ENCODE results near the gene IL21R. TPM values are rescaled to one million over a fixed set of nuclear protein-coding genes. Genes with fewer than 3 reads are reported as not detected.

IL21R gene
- total and polyA plus RNA-seq, 10 of the 15 experiments (the other 5 are each of a cell fraction or from before 2014, with no cell fraction given), result 5.3 to 138 (median 82.5) TPM

DNA sequence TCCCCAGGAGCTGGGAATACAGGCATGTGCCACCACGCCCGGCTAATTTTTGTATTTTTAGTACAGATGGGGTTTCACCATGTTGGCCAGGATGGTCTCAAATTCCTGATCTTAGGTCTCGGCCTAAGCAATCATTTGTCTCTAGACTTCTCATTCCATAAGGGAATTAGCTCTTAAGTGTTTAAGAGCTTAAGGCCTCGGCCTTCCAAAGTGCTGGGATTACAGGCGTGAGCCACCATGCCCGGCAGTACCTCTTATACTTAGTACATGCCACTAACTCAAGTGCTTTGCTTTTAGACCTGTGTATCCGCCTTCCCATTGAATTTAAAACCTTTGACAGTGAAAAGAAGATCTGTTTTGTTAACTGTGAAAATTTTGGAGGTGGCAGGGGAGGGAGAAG lies 16.6 kb upstream of the IL21R start:
- no TSS peak for BruUV-seq (replicated peaks)
- intact Hi-C loops (cut with micrococcal nuclease; ENCODE audit: unreplicated experiment), result loop anchor here (5.0 kb wide), 1 partner anchor 67 kb away; no protein-coding TSS in a partner anchor
- peaks cover 37% of the 10 kb centered on the region for H3K4me1 ChIP-seq (ENCODE audit: control insufficient read depth, insufficient read depth, low read length)
- H3K27ac ChIP-seq (ENCODE audit: control insufficient read depth, insufficient read depth), result no peak overlapping the region
- no peak overlapping the region for H3K4me2 ChIP-seq (ENCODE audit: control insufficient read depth, insufficient read depth)
- no peak for FAIRE-seq
- RAD21 ChIA-PET (ENCODE audit: unreplicated experiment), result interaction anchor here (1.4 to 4.0 kb wide), 2 partner anchors 13 to 16 kb away, joined by 5 to 25 read pairs; partner anchors contain the start of gene IL21R
- no peak overlapping the region for H3K4me3 ChIP-seq
- H3K79me2 ChIP-seq (ENCODE audit: control insufficient read depth, insufficient read depth, low read length), result no peaks in the 10 kb centered on the region
- no peaks in the 10 kb centered on the region for H3K27me3 ChIP-seq (replicated peaks in 1 of 2; ENCODE audit: control insufficient read depth in 2 of 2, insufficient read depth in 2 of 2, low read length in 1 of 2)
- H4K20me1 ChIP-seq (ENCODE audit: control insufficient read depth, insufficient read depth), result no peaks in the 10 kb centered on the region
- in situ Hi-C loops (cut with MboI), result no loop called here
- DNase-seq (ENCODE audit: low read depth, low spot score), result no peak
- H3K9ac ChIP-seq (ENCODE audit: control insufficient read depth, insufficient read depth, low read length), result no peak overlapping the region
- POLR2A ChIA-PET, result interaction anchor here (1.0 to 1.5 kb wide), 4 partner anchors 10 to 65 kb away, joined by 3 to 6 read pairs (median 4); partner anchors contain the start of gene IL21R
- no peaks in the 10 kb centered on the region for H3K36me3 ChIP-seq (ENCODE audit: control insufficient read depth in 2 of 2, insufficient read depth in 2 of 2, low read length in 1 of 2)
- H2AFZ ChIP-seq (ENCODE audit: control insufficient read depth, low read depth, low read length), result no peak overlapping the region
- TF ChIP-seq SP1 (IDR thresholded peaks at IDR 0.05; ENCODE audit: low read depth, low read length), result no peak
- TF ChIP-seq CBX3 (IDR thresholded peaks at IDR 0.05; ENCODE audit: borderline replicate concordance, low read depth), result no peak
- no peak for TF ChIP-seq LARP7 (IDR thresholded peaks at IDR 0.05)
- no peak for TF ChIP-seq FOXK2 (IDR thresholded peaks at IDR 0.05)
- no peak for TF ChIP-seq CHD2 (IDR thresholded peaks at IDR 0.05; ENCODE audit: borderline replicate concordance, low read depth, low read length)
- TF ChIP-seq POLR2A (IDR thresholded peaks at IDR 0.05; ENCODE audit: low read depth, low read length), result no peak
- no peak for TF ChIP-seq ATF3 (IDR thresholded peaks at IDR 0.05; ENCODE audit: borderline replicate concordance, extremely low read depth, low read depth, low read length)
- no peak for TF ChIP-seq NBN (IDR thresholded peaks at IDR 0.05)
- no peak for TF ChIP-seq KDM1A (IDR thresholded peaks at IDR 0.05; ENCODE audit: borderline replicate concordance)
- TF ChIP-seq RAD21 (IDR thresholded peaks at IDR 0.05; ENCODE audit: insufficient read depth, low read depth, low read length), result no peak
- TF ChIP-seq KLF5 (IDR thresholded peaks at IDR 0.05; ENCODE audit: partially characterized antibody), result no peak
- no peak for TF ChIP-seq ZBED1 (IDR thresholded peaks at IDR 0.05; ENCODE audit: borderline replicate concordance)
- peaks cover 36% of the 10 kb centered on the region for H3K9me3 ChIP-seq (replicated peaks; ENCODE audit: control insufficient read depth, insufficient read depth, low read length)
- 97% methylated on average over 7 of the region's 7 CpGs for WGBS (ENCODE audit: insufficient coverage, insufficient replicate concordance, low lambda C conversion rate, missing lambda C conversion rate)
- SMC1A ChIA-PET (ENCODE audit: uncharacterized antibody, unreplicated experiment), result interaction anchor here (1.1 to 9.9 kb wide), 3 partner anchors 7 to 67 kb away, joined by 3 to 97 read pairs (median 21); no protein-coding TSS in a partner anchor
- no peak for ATAC-seq
- CTCF ChIA-PET, result interaction anchor here (0.7 kb wide), 1 partner anchor 13 kb away, joined by 3 read pairs; no protein-coding TSS in a partner anchor
